HL-60 (cell line): ENCODE data around the gene TTYH3.

Experiments
- DNase-seq, 2 experiments: peaks; one replicate each; pipeline ENCODE4 v3.0.0-alpha.2; 2010 to 2020; ENCODE audit warnings: low read depth in 1 of 2, low spot score in 1 of 2
- H3K27ac ChIP-seq: fragments of 250-450 bp; sonication (Bioruptor Pico); replicated peaks from 2 replicates; pipeline ENCODE4 v1.5.1; 2020; ENCODE audit warnings: mild to moderate bottlenecking, moderate library complexity
- H3K27me3 ChIP-seq: fragments of 250-450 bp; sonication (Bioruptor Pico); 2 replicates; pipeline ENCODE4 v1.5.1; 2021; ENCODE audit warnings: mild to moderate bottlenecking, moderate library complexity; ENCODE audit not compliant: insufficient read depth, poor library complexity, severe bottlenecking
- H3K4me3 ChIP-seq: replicated peaks from 2 replicates; pipeline ENCODE4 v1.5.1; 2011; ENCODE audit warnings: mild to moderate bottlenecking, control low read depth, low read length; ENCODE audit not compliant: insufficient read depth
- GABPA ChIP-seq: IDR thresholded peaks from 2 replicates; pipeline ENCODE4 v1.6.1; 2012; ENCODE audit warnings: low read depth
- POLR2AphosphoS5 ChIP-seq: IDR thresholded peaks from 2 replicates; pipeline ENCODE4 v1.6.1; 2012; ENCODE audit warnings: low read depth
- SPI1 ChIP-seq: IDR thresholded peaks from 2 replicates; pipeline ENCODE4 v1.6.1; 2012; ENCODE audit warnings: low read depth, mild to moderate bottlenecking, borderline replicate concordance
- TF ChIP-seq, protein P1 (sequence below): IDR thresholded peaks from 2 replicates; pipeline ENCODE4 v1.6.1; 2012; ENCODE audit warnings: low read depth; ENCODE audit not compliant: insufficient replicate concordance
- TF ChIP-seq, protein P2 (sequence below): IDR thresholded peaks from one replicate; pipeline ENCODE4 v1.5.1; 2011; ENCODE audit warnings: low read length, control low read depth, inconsistent platforms; ENCODE audit not compliant: insufficient read depth

The TTYH3 gene

DNA sequence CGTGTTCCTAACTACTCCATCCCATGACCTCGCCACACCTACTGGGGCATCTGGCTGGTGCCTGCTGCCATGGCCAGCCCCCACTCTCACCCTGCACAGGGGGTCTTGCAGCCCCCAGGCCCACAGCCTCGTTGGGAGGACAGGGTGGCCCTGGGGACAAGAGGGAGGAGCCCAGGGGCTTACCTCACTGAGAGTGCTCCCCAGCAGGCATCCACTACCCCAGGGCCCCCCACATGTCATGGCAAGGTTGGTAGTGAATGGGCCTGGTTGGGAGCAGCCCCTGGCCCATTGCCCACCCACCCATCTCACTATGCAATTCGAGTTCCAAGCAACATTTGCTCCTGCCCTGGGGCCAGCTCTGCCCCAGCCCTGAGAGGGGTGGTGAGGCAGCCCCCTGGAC lies 32.2 kb downstream of the TTYH3 start:
- Histone ChIP-seq H3K27ac (no peak overlapping the region), H3K27me3 (no peaks in the 10 kb centered on the region), H3K4me3 (no peak overlapping the region)
- TF ChIP-seq, protein P1, sequence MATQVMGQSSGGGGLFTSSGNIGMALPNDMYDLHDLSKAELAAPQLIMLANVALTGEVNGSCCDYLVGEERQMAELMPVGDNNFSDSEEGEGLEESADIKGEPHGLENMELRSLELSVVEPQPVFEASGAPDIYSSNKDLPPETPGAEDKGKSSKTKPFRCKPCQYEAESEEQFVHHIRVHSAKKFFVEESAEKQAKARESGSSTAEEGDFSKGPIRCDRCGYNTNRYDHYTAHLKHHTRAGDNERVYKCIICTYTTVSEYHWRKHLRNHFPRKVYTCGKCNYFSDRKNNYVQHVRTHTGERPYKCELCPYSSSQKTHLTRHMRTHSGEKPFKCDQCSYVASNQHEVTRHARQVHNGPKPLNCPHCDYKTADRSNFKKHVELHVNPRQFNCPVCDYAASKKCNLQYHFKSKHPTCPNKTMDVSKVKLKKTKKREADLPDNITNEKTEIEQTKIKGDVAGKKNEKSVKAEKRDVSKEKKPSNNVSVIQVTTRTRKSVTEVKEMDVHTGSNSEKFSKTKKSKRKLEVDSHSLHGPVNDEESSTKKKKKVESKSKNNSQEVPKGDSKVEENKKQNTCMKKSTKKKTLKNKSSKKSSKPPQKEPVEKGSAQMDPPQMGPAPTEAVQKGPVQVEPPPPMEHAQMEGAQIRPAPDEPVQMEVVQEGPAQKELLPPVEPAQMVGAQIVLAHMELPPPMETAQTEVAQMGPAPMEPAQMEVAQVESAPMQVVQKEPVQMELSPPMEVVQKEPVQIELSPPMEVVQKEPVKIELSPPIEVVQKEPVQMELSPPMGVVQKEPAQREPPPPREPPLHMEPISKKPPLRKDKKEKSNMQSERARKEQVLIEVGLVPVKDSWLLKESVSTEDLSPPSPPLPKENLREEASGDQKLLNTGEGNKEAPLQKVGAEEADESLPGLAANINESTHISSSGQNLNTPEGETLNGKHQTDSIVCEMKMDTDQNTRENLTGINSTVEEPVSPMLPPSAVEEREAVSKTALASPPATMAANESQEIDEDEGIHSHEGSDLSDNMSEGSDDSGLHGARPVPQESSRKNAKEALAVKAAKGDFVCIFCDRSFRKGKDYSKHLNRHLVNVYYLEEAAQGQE, result no peak
- TF ChIP-seq, protein P2, sequence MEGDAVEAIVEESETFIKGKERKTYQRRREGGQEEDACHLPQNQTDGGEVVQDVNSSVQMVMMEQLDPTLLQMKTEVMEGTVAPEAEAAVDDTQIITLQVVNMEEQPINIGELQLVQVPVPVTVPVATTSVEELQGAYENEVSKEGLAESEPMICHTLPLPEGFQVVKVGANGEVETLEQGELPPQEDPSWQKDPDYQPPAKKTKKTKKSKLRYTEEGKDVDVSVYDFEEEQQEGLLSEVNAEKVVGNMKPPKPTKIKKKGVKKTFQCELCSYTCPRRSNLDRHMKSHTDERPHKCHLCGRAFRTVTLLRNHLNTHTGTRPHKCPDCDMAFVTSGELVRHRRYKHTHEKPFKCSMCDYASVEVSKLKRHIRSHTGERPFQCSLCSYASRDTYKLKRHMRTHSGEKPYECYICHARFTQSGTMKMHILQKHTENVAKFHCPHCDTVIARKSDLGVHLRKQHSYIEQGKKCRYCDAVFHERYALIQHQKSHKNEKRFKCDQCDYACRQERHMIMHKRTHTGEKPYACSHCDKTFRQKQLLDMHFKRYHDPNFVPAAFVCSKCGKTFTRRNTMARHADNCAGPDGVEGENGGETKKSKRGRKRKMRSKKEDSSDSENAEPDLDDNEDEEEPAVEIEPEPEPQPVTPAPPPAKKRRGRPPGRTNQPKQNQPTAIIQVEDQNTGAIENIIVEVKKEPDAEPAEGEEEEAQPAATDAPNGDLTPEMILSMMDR, result no peak
- no peak for TF ChIP-seq SPI1
- no peak for TF ChIP-seq POLR2AphosphoS5
- TF ChIP-seq GABPA, result no peak
- DNase-seq, result no peak

DNA sequence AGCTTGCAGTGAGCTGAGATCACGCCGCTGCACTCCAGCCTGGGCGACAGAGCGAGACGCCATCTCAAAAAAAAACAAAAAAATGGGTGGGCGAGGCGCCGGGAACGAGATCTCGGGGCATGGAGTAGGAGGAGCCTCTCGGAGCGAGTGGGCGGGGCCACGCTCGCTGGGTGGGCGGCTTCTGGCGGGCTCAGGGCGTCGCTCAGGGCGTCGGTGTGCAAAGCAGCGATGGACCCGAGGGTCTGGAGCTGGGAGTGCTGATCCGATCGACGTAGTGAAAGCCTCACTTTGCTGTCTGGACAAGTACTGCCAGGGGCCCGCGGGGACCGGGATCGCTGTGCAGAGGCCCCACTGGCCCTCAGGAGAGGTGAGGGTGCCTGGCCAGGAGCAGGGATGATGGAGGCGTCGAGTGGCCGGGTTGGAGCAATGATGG lies 33.6 kb downstream of the TTYH3 start:
- no peak for DNase-seq
- Histone ChIP-seq H3K4me3 (no peak overlapping the region), H3K27ac (no peak overlapping the region), H3K27me3 (no peaks in the 10 kb centered on the region)
- TF ChIP-seq POLR2AphosphoS5 (no peak), GABPA (no peak), SPI1 (no peak)
- TF ChIP-seq, protein P1, result no peak
- TF ChIP-seq, protein P2, result no peak

DNA sequence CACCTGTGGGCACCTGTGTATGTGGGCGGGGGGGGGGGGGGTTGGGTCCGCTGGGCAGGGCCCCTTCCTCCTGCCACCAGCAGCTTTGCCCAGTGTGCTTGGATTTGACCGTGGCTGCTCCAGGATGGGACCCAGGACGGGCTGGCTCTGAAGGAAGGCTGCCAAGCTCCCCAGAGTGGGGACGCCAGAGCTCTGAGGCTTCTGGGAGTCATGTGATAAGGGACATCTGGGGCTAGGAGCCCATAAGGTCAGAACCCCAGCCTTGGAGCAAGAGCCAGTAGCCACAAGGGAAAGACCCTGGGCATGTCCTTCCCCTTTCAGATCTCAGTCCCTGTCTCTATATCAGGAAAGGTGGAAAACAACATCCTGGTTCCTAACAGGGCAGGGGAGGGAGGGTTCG lies 34.4 kb downstream of the TTYH3 start:
- DNase-seq, result no peak
- TF ChIP-seq GABPA (no peak), POLR2AphosphoS5 (no peak), SPI1 (no peak)

DNA sequence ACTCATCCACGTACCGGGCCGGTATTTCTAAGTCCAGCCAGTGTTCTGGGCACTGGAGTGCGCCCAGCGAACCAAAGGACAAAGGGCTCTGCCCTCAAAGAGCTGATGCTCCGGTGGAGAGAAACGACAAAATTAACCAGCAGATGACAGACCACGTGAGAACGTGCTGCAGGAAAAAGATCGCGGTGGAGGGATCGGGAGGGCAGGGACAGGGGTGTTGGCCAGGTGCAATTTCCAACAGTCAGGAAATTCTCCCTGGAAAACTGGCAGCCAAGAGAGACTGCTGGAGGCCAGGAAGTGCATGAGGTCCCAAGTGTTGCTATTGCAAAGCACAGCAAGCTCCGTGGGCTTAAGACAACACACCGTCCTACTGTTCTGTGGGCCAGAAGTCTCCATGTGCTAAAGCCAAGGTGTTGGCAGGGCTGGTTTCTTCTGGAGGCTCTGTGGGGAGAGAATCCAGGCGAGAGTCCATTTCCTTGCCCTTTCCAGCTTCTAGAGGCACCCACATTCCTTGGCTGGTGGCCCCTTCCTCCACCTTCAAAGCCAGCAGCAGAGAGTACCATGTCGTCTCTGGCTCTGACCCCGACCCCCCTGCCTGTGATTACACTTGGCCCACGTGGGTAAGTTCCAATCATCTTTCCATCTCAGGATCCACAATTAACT lies 34.9 kb downstream of the TTYH3 start:
- H3K4me3 ChIP-seq, result no peak overlapping the region
- H3K27me3 ChIP-seq, result no peaks in the 10 kb centered on the region
- no peak for DNase-seq
- no peak overlapping the region for H3K27ac ChIP-seq
- TF ChIP-seq, protein P2, result no peak
- TF ChIP-seq POLR2AphosphoS5 (no peak), GABPA (no peak), SPI1 (no peak)
- TF ChIP-seq, protein P1, result no peak

More for the DNA sequence above, 34.4 kb downstream of the TTYH3 start:
- H3K27me3 ChIP-seq, result no peaks in the 10 kb centered on the region
- H3K4me3 ChIP-seq, result no peak overlapping the region
- no peak overlapping the region for H3K27ac ChIP-seq
